Activated CD4-positive, alpha-beta T cell treated with anti-CD3 and anti-CD28 coated beads, Interleukin-2, amount 10 ng/mL, durations not matched to agents 7 days and 5 days (primary cell): ENCODE results near the gene LRRC4C. TPM values are rescaled to one million over a fixed set of nuclear protein-coding genes. Genes with fewer than 3 reads are reported as not detected.

Source experiments
- CTCF ChIA-PET: fragments of 350-600 bp; sonication (Branson Sonifier 250); formaldehyde crosslinking; loops from one replicate; lab custom pipeline; 2021; ENCODE audit warnings: antibody characterized with exemption; lab: Charles Lee
- POLR2A ChIA-PET: fragments of 350-600 bp; sonication (Branson Sonifier 250); formaldehyde crosslinking; loops from one replicate; lab custom pipeline; 2021; ENCODE audit warnings: antibody characterized with exemption; lab: Charles Lee
- DNase-seq: peaks from one replicate; pipeline ENCODE4 v3.0.0-alpha.2; 2020
- H3K27ac Mint-ChIP-seq: one replicate; pipeline ENCODE4 v1.8.0; 2021; ENCODE audit warnings: mild to moderate bottlenecking, moderate library complexity, mixed read lengths
- H3K27me3 Mint-ChIP-seq: one replicate; pipeline ENCODE4 v1.8.0; 2021; ENCODE audit warnings: mixed read lengths
- H3K36me3 Mint-ChIP-seq: one replicate; pipeline ENCODE4 v1.8.0; 2021; ENCODE audit warnings: low read depth, mixed read lengths
- H3K4me1 Mint-ChIP-seq: one replicate; pipeline ENCODE4 v1.8.0; 2021; ENCODE audit warnings: mixed read lengths
- H3K4me3 Mint-ChIP-seq: one replicate; pipeline ENCODE4 v1.8.0; 2021; ENCODE audit warnings: mild to moderate bottlenecking, moderate library complexity, mixed read lengths
- H3K9me3 Mint-ChIP-seq: one replicate; pipeline ENCODE4 v1.8.0; 2021; ENCODE audit warnings: mixed read lengths
- total RNA-seq, 2 experiments: library from RNA; stranded (reverse); gene quantifications; one replicate each; pipeline ENCODE4 v1.2.3, GENCODE V29; 2021

LRRC4C gene
- total RNA-seq, 2 experiments from 2014 or later: not detected

GRCh38 chr11:40134820-40135570 lies 1324.5 kb downstream of the LRRC4C start:
- no peaks in the 10 kb centered on the region for H3K36me3 Mint-ChIP-seq
- H3K27ac Mint-ChIP-seq: no peak overlapping the region
- ChIA-PET POLR2A (no interaction called here), CTCF (no interaction called here)
- no peak overlapping the region for H3K4me3 Mint-ChIP-seq
- no peaks in the 10 kb centered on the region for H3K4me1 Mint-ChIP-seq
- no peaks in the 10 kb centered on the region for H3K27me3 Mint-ChIP-seq
- peaks cover 5% of the 10 kb centered on the region for H3K9me3 Mint-ChIP-seq
- DNase-seq: no peak

DNA sequence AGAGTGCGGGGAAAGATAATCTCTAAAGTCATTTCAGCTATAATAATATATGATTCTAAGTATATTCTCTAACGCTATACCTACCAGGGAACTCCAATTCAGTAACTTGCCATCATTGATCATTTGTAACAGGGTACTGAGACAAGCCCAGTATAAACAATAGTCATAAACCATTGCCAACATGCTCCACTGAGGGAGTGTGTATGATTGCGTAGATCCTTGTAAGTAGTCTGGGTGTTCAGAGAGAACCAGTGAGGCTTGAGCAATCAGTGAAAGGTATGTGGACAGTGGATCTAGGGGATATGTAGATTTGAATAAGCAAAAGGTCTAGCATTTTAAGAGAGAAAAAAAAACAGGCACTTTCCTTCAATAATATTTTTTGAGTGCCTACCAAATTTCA lies 1326.0 kb downstream of the LRRC4C start:
- no peak for DNase-seq
- ChIA-PET POLR2A (no interaction called here), CTCF (no interaction called here)
- H3K4me3 Mint-ChIP-seq: no peak overlapping the region
- peaks cover 2% of the 10 kb centered on the region for H3K9me3 Mint-ChIP-seq
- H3K36me3 Mint-ChIP-seq: no peaks in the 10 kb centered on the region
- H3K27ac Mint-ChIP-seq: no peak overlapping the region
- no peaks in the 10 kb centered on the region for H3K4me1 Mint-ChIP-seq
- H3K27me3 Mint-ChIP-seq: no peaks in the 10 kb centered on the region

- no peaks in the 10 kb centered on the region for H3K27me3 Mint-ChIP-seq
- no peaks in the 10 kb centered on the region for H3K36me3 Mint-ChIP-seq
- no peak overlapping the region for H3K27ac Mint-ChIP-seq
- no peak for DNase-seq
- CTCF ChIA-PET: no interaction called here
- peaks cover 2% of the 10 kb centered on the region for H3K9me3 Mint-ChIP-seq
- POLR2A ChIA-PET: no interaction called here
- H3K4me3 Mint-ChIP-seq: no peak overlapping the region
- H3K4me1 Mint-ChIP-seq: no peaks in the 10 kb centered on the region
Observed at GRCh38 chr11:40132912-40133311, 1326.5 kb downstream of the LRRC4C start.

- Mint-ChIP-seq H3K9me3 (no peaks in the 10 kb centered on the region), H3K4me1 (no peaks in the 10 kb centered on the region), H3K27ac (no peak overlapping the region), H3K36me3 (no peaks in the 10 kb centered on the region), H3K27me3 (no peaks in the 10 kb centered on the region), H3K4me3 (no peak overlapping the region)
- POLR2A ChIA-PET: no interaction called here
- CTCF ChIA-PET: no interaction called here
- no peak for DNase-seq
Observed at GRCh38 chr11:40130427-40130826, 1329.0 kb downstream of the LRRC4C start.

DNA sequence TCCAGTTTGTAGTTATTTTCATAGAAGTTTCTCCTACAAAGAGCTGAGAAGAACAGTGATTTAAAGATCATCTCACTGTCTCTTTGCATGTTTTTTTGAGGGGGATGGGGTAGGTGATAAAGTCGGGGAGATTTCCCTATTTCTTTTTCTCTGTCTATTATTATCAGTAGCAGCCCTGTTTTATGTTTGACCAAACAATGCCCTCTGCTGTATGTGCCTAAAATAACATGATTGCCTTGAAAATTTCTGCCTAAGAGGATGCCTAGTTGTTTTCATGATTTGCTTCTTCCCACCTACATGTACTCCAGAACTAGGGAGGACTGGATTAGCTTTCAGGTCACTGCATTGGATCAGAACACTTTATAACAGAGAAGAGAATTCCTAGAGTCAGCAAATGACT lies 1330.2 kb downstream of the LRRC4C start:
- Mint-ChIP-seq H3K27me3 (no peaks in the 10 kb centered on the region), H3K4me3 (no peak overlapping the region), H3K9me3 (no peaks in the 10 kb centered on the region), H3K27ac (no peak overlapping the region), H3K36me3 (no peaks in the 10 kb centered on the region), H3K4me1 (no peaks in the 10 kb centered on the region)
- CTCF ChIA-PET: no interaction called here
- DNase-seq: no peak
- POLR2A ChIA-PET: no interaction called here

DNA sequence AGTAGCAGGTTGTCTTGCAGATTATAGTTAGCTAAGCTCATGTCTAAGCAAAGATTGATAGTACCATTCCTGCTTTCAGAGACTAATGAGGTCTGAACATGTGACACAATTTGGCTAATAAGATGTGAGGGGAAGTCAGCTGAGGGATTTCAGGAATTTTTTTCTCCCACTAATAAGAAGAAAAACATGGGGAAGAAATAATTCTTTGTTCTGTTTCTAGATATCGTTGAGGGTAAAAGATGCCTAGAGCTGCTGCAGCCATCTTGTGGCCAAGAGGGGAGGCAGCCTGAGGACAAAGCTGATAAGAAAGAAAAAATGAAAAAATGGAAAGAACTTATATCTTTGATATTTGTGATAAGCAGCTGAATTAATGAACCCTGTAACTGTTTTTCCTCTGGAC lies 1334.4 kb downstream of the LRRC4C start:
- ChIA-PET CTCF (no interaction called here), POLR2A (no interaction called here)
- H3K9me3 Mint-ChIP-seq: no peaks in the 10 kb centered on the region

GRCh38 chr11:40119661-40120060 lies 1339.8 kb downstream of the LRRC4C start:
- CTCF ChIA-PET: no interaction called here

More for the DNA sequence above, 1334.4 kb downstream of the LRRC4C start:
- no peaks in the 10 kb centered on the region for H3K36me3 Mint-ChIP-seq
- DNase-seq: no peak
- H3K27me3 Mint-ChIP-seq: no peaks in the 10 kb centered on the region
- no peak overlapping the region for H3K27ac Mint-ChIP-seq
- no peaks in the 10 kb centered on the region for H3K4me1 Mint-ChIP-seq
- no peak overlapping the region for H3K4me3 Mint-ChIP-seq

DNA sequence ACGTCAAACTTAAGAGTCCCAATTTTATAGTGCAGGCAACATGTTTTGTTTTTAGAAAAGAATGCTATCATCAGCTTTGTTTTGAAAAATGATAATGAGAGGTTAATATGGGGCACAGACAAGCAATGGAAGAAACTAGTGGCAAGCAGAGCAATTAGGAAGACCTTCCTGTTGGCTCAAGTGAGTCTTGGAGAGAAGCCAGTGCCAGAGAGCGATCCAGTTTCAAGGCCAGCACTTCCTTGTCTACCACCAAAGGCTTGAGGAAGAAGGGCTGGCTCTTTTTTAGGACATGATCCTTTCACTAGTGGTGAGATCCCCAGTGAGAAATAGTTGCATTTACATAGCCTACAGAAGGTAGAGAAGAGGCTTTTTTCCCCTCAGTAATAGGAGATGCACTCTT lies 1340.7 kb downstream of the LRRC4C start:
- Mint-ChIP-seq H3K27me3 (no peaks in the 10 kb centered on the region), H3K4me3 (no peak overlapping the region), H3K9me3 (peaks cover 10% of the 10 kb centered on the region), H3K36me3 (no peaks in the 10 kb centered on the region), H3K4me1 (no peaks in the 10 kb centered on the region), H3K27ac (no peak overlapping the region)
- no peak for DNase-seq
- ChIA-PET CTCF (no interaction called here), POLR2A (no interaction called here)

More at GRCh38 chr11:40119661-40120060, 1339.8 kb downstream of the LRRC4C start:
- no peaks in the 10 kb centered on the region for H3K4me1 Mint-ChIP-seq
- peaks cover 9% of the 10 kb centered on the region for H3K9me3 Mint-ChIP-seq
- POLR2A ChIA-PET: no interaction called here
- H3K27ac Mint-ChIP-seq: no peak overlapping the region
- H3K36me3 Mint-ChIP-seq: no peaks in the 10 kb centered on the region
- no peak for DNase-seq
- H3K27me3 Mint-ChIP-seq: no peaks in the 10 kb centered on the region
- H3K4me3 Mint-ChIP-seq: no peak overlapping the region

DNA sequence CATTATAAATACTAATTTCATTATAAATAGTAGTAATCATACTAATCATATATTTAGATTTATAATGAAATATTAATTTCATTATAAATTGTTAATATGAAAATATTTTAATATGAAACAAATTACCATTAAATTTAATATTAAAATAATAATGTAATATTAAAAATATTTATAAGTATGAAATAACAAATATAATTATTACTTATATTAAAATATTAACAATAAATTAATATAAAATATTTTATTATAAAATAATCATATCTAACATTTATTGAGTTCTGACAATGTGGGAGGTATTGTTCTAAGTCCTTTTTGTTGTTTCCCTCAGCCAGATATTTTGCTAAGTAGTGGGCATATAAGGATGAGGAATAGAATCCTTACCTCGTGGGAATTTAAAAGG lies 1341.4 kb downstream of the LRRC4C start:
- no peak for DNase-seq
- POLR2A ChIA-PET: no interaction called here
- no peak overlapping the region for H3K27ac Mint-ChIP-seq
- H3K36me3 Mint-ChIP-seq: no peaks in the 10 kb centered on the region
- H3K9me3 Mint-ChIP-seq: peaks cover 10% of the 10 kb centered on the region
- H3K4me3 Mint-ChIP-seq: no peak overlapping the region
- CTCF ChIA-PET: no interaction called here
- H3K27me3 Mint-ChIP-seq: no peaks in the 10 kb centered on the region
- no peaks in the 10 kb centered on the region for H3K4me1 Mint-ChIP-seq

GRCh38 chr11:40104941-40105550 lies 1354.4 kb downstream of the LRRC4C start:
- Mint-ChIP-seq H3K27ac (no peak overlapping the region), H3K27me3 (no peaks in the 10 kb centered on the region), H3K36me3 (no peaks in the 10 kb centered on the region), H3K4me1 (no peaks in the 10 kb centered on the region), H3K9me3 (peaks cover 7% of the 10 kb centered on the region), H3K4me3 (no peak overlapping the region)
- DNase-seq: no peak
- ChIA-PET POLR2A (no interaction called here), CTCF (no interaction called here)

DNA sequence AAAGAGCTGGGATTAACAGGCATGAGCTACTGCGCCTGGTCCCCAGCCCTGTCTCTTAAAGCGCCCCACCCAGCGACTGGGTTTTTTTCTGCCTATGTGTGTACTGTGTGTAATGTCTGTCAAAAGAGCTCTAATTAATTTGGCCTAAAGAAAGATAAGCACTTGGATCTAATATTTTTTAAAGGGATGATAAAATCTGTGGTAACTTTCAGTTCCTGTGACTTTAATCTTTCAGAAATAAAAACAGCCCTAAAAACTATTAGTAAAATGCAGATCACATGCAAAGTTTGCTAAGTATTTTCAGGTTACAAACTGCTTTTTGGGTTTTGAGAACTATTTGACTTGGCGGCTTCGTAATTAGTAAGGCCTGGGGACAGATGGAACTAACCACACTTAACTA lies 1358.7 kb downstream of the LRRC4C start:
- no peak overlapping the region for H3K27ac Mint-ChIP-seq
- CTCF ChIA-PET: no interaction called here
- no peaks in the 10 kb centered on the region for H3K36me3 Mint-ChIP-seq
- no peak overlapping the region for H3K4me3 Mint-ChIP-seq
- H3K4me1 Mint-ChIP-seq: no peaks in the 10 kb centered on the region
- POLR2A ChIA-PET: no interaction called here
- H3K27me3 Mint-ChIP-seq: no peaks in the 10 kb centered on the region
- DNase-seq: no peak
- peaks cover 9% of the 10 kb centered on the region for H3K9me3 Mint-ChIP-seq

DNA sequence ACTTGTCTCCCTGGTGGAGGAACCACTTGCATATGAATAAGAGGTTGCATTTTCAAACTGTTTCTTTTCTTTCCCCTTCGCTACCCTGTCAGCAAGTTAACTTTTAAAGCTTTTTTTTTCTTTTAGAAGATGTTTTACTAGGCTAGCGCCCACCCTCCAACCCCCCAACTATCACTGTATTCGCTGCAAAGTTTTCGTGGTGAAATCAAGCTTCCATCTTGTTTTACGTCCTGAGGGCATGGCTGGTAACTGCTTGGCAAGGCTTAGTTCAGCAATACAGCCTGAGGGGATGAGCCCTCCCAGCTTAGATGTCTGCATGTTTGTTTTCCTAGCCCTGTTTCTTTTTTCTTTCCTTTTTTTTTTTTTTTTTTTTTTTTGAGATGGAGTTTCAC lies 1359.3 kb downstream of the LRRC4C start:
- H3K27me3 Mint-ChIP-seq: no peaks in the 10 kb centered on the region

GRCh38 chr11:40099426-40100161 lies 1359.9 kb downstream of the LRRC4C start:
- H3K9me3 Mint-ChIP-seq: peaks cover 9% of the 10 kb centered on the region
- CTCF ChIA-PET: no interaction called here
- H3K4me3 Mint-ChIP-seq: no peak overlapping the region
- H3K36me3 Mint-ChIP-seq: no peaks in the 10 kb centered on the region
- POLR2A ChIA-PET: no interaction called here
- H3K27me3 Mint-ChIP-seq: no peaks in the 10 kb centered on the region
- DNase-seq: no peak
- H3K27ac Mint-ChIP-seq: no peak overlapping the region
- H3K4me1 Mint-ChIP-seq: no peaks in the 10 kb centered on the region

More for the DNA sequence above, 1359.3 kb downstream of the LRRC4C start:
- H3K36me3 Mint-ChIP-seq: no peaks in the 10 kb centered on the region
- ChIA-PET POLR2A (no interaction called here), CTCF (no interaction called here)
- peaks cover 9% of the 10 kb centered on the region for H3K9me3 Mint-ChIP-seq
- no peak overlapping the region for H3K27ac Mint-ChIP-seq
- no peak for DNase-seq
- no peak overlapping the region for H3K4me3 Mint-ChIP-seq
- no peaks in the 10 kb centered on the region for H3K4me1 Mint-ChIP-seq
